ENCODE results near the gene HOXB8.

Gene HOXB8

DNA sequence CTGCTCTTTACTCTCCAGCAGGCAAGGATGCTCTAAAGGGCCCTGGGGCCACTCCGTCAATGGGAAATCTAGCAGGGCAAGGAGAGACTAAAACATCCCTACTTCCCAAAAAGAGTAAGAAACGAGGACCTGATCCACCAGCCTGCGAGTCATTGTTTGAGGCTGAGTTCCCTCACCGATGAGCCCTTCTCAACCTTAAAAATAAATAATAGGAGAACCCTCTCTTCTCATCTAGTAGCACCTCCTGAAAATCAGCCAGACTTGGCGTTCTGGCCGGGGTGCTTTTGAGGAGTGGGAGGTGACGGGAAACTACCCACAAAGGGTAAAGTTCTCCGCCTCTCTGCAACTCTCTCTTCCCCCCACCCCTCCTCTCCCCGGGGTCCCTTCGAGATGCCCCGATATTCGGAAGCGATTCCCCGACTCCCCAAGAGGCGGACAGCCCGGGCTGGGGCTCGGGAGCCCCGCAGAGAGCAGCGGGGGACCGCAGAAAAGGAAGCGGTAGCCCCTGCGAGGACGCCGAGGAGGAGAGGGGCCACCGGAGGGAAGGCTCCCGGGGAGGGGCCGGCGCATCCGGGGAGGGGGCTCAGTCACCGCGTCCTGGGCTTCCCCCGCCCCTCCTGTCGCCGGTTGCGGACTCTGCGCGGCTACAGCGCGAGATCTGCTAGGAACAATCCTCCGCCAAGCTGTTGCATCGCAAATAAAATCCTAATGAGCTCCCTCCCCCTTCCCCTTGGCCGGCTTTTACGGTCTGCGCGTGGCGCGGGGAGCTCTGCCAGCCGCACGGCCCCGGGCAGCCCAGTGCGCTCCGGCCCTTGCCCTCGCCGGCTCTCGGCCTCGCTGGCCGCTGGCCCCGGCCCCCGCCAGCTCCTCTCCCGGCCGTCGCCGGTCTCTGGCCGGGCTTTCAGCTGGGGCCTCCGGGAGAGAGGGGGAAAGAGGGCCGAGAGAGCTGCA, 9.7 kb upstream of the HOXB8 start:
- DNase-seq (ENCODE audit: low read depth): no peak

GRCh38 chr17:48624118-48624517, 9.0 kb upstream of the HOXB8 start:
- no peak for DNase-seq (ENCODE audit: low read depth)

DNA sequence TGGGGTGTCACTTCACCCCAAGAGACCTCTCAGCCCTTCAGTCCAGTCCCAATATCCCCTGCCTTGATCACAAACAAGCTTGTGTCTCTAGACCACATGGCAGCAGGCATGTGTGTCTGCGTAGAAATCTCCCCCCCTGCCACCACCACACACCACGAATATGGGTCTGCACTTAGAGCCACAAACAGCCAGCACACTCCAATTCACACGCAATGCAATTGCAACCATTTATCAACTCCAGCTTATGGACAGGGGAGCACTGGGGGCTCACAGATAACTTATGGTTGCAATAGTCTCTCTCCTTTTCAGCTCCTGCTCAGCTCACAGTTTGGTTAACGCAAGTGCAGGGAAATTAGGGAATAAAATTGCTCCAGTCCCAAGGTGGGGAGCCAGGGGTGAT, 8.5 kb upstream of the HOXB8 start:
- DNase-seq (ENCODE audit: low read depth): no peak

- no peak for DNase-seq (ENCODE audit: low read depth)
Observed at GRCh38 chr17:48622857-48623256, 7.8 kb upstream of the HOXB8 start.

DNA sequence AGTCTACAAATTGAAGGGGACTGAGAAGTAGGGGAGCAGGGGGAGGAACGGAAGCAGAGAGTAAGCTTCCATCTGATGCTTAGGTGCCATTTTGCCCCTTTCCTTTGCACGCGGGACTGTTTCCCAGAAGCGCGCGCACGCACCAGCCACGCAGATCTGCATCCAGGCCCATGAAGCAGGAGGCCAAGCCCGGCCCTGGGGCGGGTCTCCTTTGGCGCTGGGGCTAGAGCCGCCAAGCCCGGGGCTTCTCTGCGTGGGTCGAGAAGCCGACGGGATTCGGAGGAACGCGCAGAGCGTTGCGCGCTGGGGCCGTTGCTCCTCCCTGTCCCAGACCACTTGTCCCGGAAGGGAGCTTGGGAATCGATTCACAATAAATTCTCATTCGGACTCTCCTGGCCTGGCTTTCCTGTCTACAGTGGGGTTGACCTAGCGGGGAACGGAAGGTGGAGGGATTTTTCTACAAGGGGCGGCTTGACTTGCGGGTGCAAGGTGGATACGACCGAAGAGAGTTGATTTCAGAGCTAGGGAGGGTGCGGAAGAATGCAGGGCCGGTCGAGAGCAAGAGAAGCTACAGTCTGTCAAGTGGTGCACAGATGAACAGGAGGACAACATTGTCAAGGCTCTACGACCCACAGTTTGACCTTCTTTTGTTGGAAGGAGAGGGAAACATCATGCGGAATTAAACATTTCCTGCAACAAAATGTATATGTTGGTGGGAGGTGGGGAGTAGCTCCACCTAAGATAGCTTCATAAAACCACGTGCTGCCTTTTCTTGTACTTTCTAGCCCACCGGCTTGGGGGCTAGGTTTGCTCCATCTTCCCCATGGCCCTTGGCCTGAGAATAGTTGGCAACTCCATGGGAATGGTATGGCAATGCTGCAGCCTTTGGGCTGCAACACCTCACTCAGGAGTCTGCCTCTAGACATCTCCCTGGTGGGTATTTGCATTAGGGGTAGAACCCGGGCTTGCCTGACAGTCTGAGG, 6.6 kb upstream of the HOXB8 start:
- DNase-seq (ENCODE audit: low read depth): no peak

- DNase-seq (ENCODE audit: low read depth): no peak
Observed at GRCh38 chr17:48620461-48621139, 5.5 kb upstream of the HOXB8 start.

DNA sequence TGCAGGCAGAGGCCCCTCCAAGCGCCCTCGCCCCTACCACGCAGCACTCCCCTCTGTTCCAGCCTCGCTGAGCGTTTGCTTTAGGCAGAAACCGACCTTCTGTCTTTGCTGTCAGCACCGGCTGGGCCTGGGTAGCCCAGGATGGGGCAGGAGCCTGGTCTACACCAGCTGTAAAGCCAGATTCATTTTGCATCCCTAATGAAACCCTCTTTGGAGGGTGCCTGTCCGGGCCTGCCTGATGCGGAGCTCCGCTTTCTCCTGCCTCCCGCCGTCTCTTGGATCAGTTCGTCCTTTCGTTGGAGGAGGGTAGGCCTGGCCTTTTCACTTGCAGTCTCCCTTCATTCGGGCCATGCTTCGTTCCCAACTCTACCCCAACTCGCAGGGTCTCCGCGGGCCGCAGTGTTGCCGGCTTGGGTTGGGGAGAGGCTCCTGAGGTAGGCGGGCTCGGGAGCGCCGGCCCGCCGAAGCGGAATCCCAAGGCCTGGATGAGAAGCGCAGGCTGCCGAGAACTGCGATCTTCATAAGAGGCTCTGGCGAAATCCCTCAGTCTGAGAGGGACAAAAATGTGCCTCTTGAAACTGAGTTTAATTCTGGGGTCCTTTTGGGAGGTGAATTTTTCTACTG, 4.8 kb upstream of the HOXB8 start:
- DNase-seq (ENCODE audit: low read depth): no peak

GRCh38 chr17:48618256-48618896, 3.3 kb upstream of the HOXB8 start:
- peak; percentile 49 for DNase-seq (ENCODE audit: low read depth)

GRCh38 chr17:48617471-48618255, 2.6 kb upstream of the HOXB8 start:
- DNase-seq (ENCODE audit: low read depth): no peak

- no peak for DNase-seq (ENCODE audit: low read depth)
Observed at GRCh38 chr17:48616717-48617470, 1.8 kb upstream of the HOXB8 start.

GRCh38 chr17:48615963-48616716, 1.0 kb upstream of the HOXB8 start:
- no peak for DNase-seq (ENCODE audit: low read depth)

GRCh38 chr17:48613862-48614694, 1.0 kb downstream of the HOXB8 start:
- DNase-seq (ENCODE audit: low read depth): no peak

DNA sequence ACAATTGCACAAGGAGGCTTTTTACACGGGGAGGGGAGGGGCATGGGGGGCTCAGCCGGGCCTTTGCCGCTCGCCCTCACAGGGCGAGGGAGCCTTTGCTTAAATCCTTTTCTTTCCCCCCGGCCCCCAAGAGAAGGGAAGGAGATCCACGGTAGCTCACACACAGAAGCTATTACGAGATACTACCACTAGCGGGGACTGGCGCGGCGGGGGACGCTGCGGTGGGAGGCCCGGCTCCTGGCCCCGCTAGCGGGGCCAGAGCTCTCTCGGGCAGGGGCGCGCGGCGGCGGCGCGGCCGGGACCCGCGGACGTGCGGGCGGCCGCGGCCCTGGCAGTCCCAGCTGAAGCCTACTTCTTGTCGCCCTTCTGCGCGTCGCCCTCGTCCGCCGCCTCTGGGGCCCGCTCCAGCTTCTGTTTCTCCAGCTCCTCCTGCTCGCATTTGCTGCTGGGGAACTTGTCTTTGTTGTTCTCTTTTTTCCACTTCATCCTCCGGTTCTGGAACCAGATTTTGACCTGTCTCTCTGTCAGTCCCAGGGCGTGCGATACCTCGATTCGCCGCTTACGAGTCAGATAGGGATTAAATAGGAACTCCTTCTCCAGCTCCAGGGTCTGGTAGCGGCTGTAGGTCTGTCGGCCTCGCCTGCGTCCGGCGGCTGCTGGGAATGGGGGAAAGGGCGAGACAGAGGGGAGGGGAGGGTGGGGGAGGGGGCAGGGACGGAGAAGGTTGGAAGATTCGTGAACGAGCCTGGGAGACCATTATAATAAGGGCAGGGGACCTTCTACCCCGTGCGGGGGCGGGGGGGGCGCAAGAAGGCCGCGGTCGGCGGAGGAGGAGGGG, 2.0 kb downstream of the HOXB8 start:
- no peak for DNase-seq (ENCODE audit: low read depth)

- DNase-seq (ENCODE audit: low read depth): no peak
Observed at GRCh38 chr17:48612456-48612853, 2.6 kb downstream of the HOXB8 start.

- no peak for DNase-seq (ENCODE audit: low read depth)
Observed at GRCh38 chr17:48611681-48612455, 3.2 kb downstream of the HOXB8 start.

DNA sequence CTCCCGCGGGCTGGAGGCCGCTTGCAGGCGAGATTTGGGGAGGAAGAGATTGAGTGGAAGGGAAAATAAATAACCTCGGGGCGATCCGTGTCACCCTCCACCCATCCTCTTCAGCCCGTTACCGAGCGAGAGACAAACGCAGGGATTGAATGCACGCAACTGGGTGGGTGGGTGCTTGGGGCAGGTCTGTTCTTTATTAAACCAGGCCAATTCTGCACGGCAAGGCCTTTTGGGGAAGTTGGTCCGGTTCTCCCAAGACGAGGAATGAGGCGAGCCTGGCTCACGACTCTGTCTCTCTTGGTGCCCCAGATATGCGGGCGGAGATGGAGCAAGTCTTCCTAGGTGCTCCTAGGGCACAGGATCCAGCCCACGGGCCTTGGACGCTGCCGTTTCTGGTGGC, 3.9 kb downstream of the HOXB8 start:
- no peak for DNase-seq (ENCODE audit: low read depth)

Data from CMK (cell line).